Muscle layer of colon (tissue), 2 donors: ENCODE results near the gene ITIH2.
"Not testable (repeated sequence)": the region's sequence is repeated elsewhere in the genome, so short reads cannot be mapped to it uniquely, and the experiment has no call there.

Experiments used
- H3K27ac ChIP-seq: one replicate; pipeline ENCODE4 v1.7.0; 2013; ENCODE audit warnings: low read depth, mild to moderate bottlenecking, low read length, moderate library complexity
- H3K27me3 ChIP-seq, 2 donors: one replicate each; pipeline ENCODE4 v1.7.0; 2013; ENCODE audit warnings: low read length in 2 of 2, mild to moderate bottlenecking in 2 of 2; ENCODE audit not compliant: insufficient read depth in 2 of 2, control insufficient read depth in 1 of 2
- H3K36me3 ChIP-seq: one replicate; pipeline ENCODE4 v1.7.0; 2013; ENCODE audit warnings: mild to moderate bottlenecking, low read length; ENCODE audit not compliant: insufficient read depth
- H3K4me1 ChIP-seq: one replicate; pipeline ENCODE4 v1.7.0; 2013; ENCODE audit warnings: mild to moderate bottlenecking, low read length; ENCODE audit not compliant: insufficient read depth
- H3K4me3 ChIP-seq, 2 donors: one replicate each; pipeline ENCODE4 v1.7.0; 2013; ENCODE audit warnings: low read length in 2 of 2, low read depth in 1 of 2, mild to moderate bottlenecking in 1 of 2, moderate library complexity in 1 of 2
- H3K9ac ChIP-seq: one replicate; pipeline ENCODE4 v1.7.0; 2013; ENCODE audit warnings: low read length
- H3K9me3 ChIP-seq: one replicate; pipeline ENCODE4 v1.7.0; 2013; ENCODE audit warnings: mild to moderate bottlenecking, low read length
- donor health status: abdominal sarcoma.
- donor health status: Adenocarcinoma of cecum.

The ITIH2 gene

GRCh38 chr10:7703140-7703539 is at the start of gene ITIH2:
TSS of gene ITIH2 (plus strand) at chr10:7703316. CDS start at chr10:7703435, 119 bp downstream.
- H3K9ac ChIP-seq = no peak within 1 kb of the TSS
- H3K4me1 ChIP-seq = peaks cover 12% of the 10 kb centered on the region
- H3K36me3 ChIP-seq = no peaks in the 10 kb centered on the region
- H3K4me3 ChIP-seq = no peak within 1 kb of the TSS
- no peaks in the 10 kb centered on the region for H3K27me3 ChIP-seq
- H3K9me3 ChIP-seq = no peaks in the 10 kb centered on the region
- no peak within 1 kb of the TSS for H3K27ac ChIP-seq

- H3K4me1 ChIP-seq = peaks cover 35% of the 10 kb centered on the region
- not testable (repeated sequence) for H3K9me3 ChIP-seq, H3K27ac ChIP-seq
These were observed 46.0 kb upstream of the ITIH2 start for GRCh38 chr10:7657079-7657478.

GRCh38 chr10:7657552-7657951 is 45.6 kb upstream of the ITIH2 start:
- Histone ChIP-seq H3K4me1 (peaks cover 35% of the 10 kb centered on the region), H3K36me3 (peaks cover 8% of the 10 kb centered on the region), H3K9me3 (no peaks in the 10 kb centered on the region), H3K4me3 (no peak overlapping the region), H3K27ac (peak overlapping the region; percentile 48), H3K9ac (no peak overlapping the region), H3K27me3 (no peaks in the 10 kb centered on the region)

More at GRCh38 chr10:7657079-7657478, 46.0 kb upstream of the ITIH2 start:
- peaks cover 11% of the 10 kb centered on the region for H3K36me3 ChIP-seq
- not testable (repeated sequence) for H3K27me3 ChIP-seq, H3K9ac ChIP-seq, H3K4me3 ChIP-seq

GRCh38 chr10:7659560-7659959 is 43.6 kb upstream of the ITIH2 start:
- H3K4me3 ChIP-seq = peak overlapping the region in 1 of 2 donors; percentile 1
- peaks cover 2% of the 10 kb centered on the region for H3K36me3 ChIP-seq
- no peak overlapping the region for H3K9ac ChIP-seq
- peak overlapping the region; percentile 37 for H3K27ac ChIP-seq
- H3K9me3 ChIP-seq = no peaks in the 10 kb centered on the region
- peaks cover 43% of the 10 kb centered on the region for H3K4me1 ChIP-seq
- no peaks in the 10 kb centered on the region for H3K27me3 ChIP-seq

GRCh38 chr10:7662522-7662921 is 40.6 kb upstream of the ITIH2 start:
- peaks cover 0 to 8% of the 10 kb centered on the region in 2 donors for H3K27me3 ChIP-seq
- H3K27ac ChIP-seq = no peak overlapping the region
- H3K9ac ChIP-seq = no peak overlapping the region
- H3K36me3 ChIP-seq = no peaks in the 10 kb centered on the region
- H3K4me1 ChIP-seq = peaks cover 44% of the 10 kb centered on the region
- no peak overlapping the region for H3K4me3 ChIP-seq
- no peaks in the 10 kb centered on the region for H3K9me3 ChIP-seq

GRCh38 chr10:7664707-7665106 is 38.4 kb upstream of the ITIH2 start:
- H3K9me3 ChIP-seq = no peaks in the 10 kb centered on the region
- H3K36me3 ChIP-seq = no peaks in the 10 kb centered on the region
- no peak overlapping the region for H3K9ac ChIP-seq
- peak overlapping the region; percentile 98 for H3K27ac ChIP-seq
- peaks cover 0 to 8% of the 10 kb centered on the region in 2 donors for H3K27me3 ChIP-seq
- peak overlapping the region; percentile 87 to 96 for H3K4me3 ChIP-seq
- peaks cover 51% of the 10 kb centered on the region for H3K4me1 ChIP-seq

GRCh38 chr10:7665767-7666166 is 37.3 kb upstream of the ITIH2 start:
- Histone ChIP-seq H3K9ac (peak overlapping the region; percentile 55), H3K4me3 (peak overlapping the region; percentile 87 to 96)

GRCh38 chr10:7666253-7667023 is 36.7 kb upstream of the ITIH2 start, which contains the start of gene ITIH5:
TSS of gene ITIH5 (minus strand) at chr10:7666966. CDS start at chr10:7666892, 74 bp downstream.
- peaks cover 41% of the 10 kb centered on the region for H3K4me1 ChIP-seq
- no peaks in the 10 kb centered on the region for H3K9me3 ChIP-seq
- H3K27ac ChIP-seq = peak within 1 kb of the TSS; percentile 98
- no peaks in the 10 kb centered on the region for H3K36me3 ChIP-seq
- H3K9ac ChIP-seq = peak within 1 kb of the TSS; percentile 55
- peak within 1 kb of the TSS; percentile 87 to 96 for H3K4me3 ChIP-seq
- H3K27me3 ChIP-seq = peaks cover 0 to 8% of the 10 kb centered on the region in 2 donors

More at GRCh38 chr10:7665767-7666166, 37.3 kb upstream of the ITIH2 start:
- Histone ChIP-seq H3K36me3 (no peaks in the 10 kb centered on the region), H3K27me3 (peaks cover 0 to 8% of the 10 kb centered on the region in 2 donors), H3K9me3 (no peaks in the 10 kb centered on the region), H3K27ac (peak overlapping the region; percentile 98), H3K4me1 (peaks cover 43% of the 10 kb centered on the region)

GRCh38 chr10:7667262-7668141 is 35.6 kb upstream of the ITIH2 start:
- peaks cover 38% of the 10 kb centered on the region for H3K4me1 ChIP-seq
- peak overlapping the region; percentile 76 for H3K27ac ChIP-seq
- peaks cover 0 to 8% of the 10 kb centered on the region in 2 donors for H3K27me3 ChIP-seq
- no peak overlapping the region for H3K9ac ChIP-seq
- no peaks in the 10 kb centered on the region for H3K9me3 ChIP-seq
- peak overlapping the region in 1 of 2 donors; percentile 43 for H3K4me3 ChIP-seq
- H3K36me3 ChIP-seq = no peaks in the 10 kb centered on the region

- Histone ChIP-seq H3K4me3 (no peak overlapping the region), H3K4me1 (peaks cover 21% of the 10 kb centered on the region), H3K9ac (no peak overlapping the region), H3K36me3 (no peaks in the 10 kb centered on the region), H3K27ac (no peak overlapping the region), H3K27me3 (peaks cover 0 to 8% of the 10 kb centered on the region in 2 donors), H3K9me3 (no peaks in the 10 kb centered on the region)
These were observed 33.0 kb upstream of the ITIH2 start for GRCh38 chr10:7670157-7670556.
